Retinal pigment epithelial cell (primary cell): ENCODE data around the gene RAB21.

Experiments
- DNase-seq: peaks from one replicate; pipeline ENCODE4 v3.0.0-alpha.2; 2010; ENCODE audit warnings: low read depth
- H3K4me3 ChIP-seq: 2 replicates; pipeline ENCODE4 v1.5.1; 2011; ENCODE audit warnings: mild to moderate bottlenecking, low read length, control low read depth, moderate library complexity
- TF ChIP-seq, protein P1 (sequence below): conservative IDR thresholded peaks from 2 replicates; pipeline ENCODE4 v1.5.1; 2011; ENCODE audit warnings: low read depth, low read length, control low read depth, inconsistent platforms

Gene RAB21

DNA sequence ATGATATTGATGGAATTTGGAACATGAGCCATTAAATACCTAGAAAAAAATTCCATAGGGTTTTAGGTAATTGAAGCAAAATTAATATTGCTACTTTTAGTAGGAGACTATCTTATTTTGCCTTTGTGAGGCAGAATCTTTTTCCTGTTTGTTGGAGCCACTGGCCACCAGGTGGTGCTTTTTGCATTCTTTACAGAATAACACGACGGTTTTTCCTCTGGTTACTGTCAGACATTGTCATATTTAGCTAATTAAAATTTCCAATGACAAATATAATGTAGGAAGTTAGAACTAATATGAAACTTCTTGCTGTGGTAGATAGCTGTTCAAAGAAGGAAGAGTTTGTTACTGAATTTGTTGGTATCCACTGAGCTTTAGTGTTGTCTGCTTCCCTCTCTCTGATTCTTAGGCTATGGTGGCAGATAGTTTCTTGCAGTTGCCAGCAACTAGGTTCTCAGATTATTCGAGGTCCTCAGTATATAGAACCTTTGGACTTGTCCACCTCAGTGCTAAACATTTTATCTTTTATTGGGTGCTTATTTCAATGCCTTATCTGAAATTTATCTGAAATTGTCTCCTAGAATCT lies 25.7 kb downstream of the RAB21 start:
- DNase-seq = no peak
- H3K4me3 ChIP-seq = no peak overlapping the region
- TF ChIP-seq, protein P1, sequence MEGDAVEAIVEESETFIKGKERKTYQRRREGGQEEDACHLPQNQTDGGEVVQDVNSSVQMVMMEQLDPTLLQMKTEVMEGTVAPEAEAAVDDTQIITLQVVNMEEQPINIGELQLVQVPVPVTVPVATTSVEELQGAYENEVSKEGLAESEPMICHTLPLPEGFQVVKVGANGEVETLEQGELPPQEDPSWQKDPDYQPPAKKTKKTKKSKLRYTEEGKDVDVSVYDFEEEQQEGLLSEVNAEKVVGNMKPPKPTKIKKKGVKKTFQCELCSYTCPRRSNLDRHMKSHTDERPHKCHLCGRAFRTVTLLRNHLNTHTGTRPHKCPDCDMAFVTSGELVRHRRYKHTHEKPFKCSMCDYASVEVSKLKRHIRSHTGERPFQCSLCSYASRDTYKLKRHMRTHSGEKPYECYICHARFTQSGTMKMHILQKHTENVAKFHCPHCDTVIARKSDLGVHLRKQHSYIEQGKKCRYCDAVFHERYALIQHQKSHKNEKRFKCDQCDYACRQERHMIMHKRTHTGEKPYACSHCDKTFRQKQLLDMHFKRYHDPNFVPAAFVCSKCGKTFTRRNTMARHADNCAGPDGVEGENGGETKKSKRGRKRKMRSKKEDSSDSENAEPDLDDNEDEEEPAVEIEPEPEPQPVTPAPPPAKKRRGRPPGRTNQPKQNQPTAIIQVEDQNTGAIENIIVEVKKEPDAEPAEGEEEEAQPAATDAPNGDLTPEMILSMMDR = peak; percentile 79

DNA sequence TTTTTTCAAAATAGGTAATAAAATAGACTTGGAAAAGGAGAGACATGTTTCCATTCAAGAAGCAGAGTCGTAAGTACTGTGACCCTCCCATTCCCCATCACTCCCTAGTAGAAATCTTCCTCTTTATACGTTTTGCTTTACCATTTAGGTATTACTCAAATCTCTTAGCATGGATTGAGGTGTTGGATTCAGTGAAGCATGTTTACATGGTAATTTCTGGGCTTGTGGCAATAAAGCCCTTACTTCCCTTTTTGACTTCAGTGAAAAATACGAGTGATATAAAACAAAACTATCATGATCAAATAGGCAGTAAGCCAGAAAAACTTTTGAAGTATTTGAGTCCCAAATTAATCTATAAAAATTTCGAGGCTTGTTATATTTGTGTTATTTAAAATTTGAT lies 27.4 kb downstream of the RAB21 start:
- H3K4me3 ChIP-seq = no peak overlapping the region
- TF ChIP-seq, protein P1 = no peak
- DNase-seq = no peak

DNA sequence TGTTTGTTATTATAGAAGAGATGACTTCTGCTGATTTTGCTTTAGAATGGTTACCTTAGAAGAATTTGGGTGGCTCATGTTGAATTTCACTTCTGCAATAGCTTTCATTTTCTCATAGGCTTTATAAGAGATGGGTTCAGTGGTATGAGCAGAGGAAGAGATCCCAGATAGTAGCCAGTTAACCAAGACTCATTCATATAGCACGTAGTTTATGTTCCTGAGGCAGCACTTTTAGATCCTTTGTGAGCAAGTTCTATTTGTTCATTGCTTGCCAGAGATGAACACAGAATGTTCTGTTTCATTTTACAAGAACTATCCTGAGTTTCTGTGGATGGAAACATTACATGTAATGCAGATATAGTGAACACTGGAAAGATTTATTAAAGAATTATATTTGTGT lies 32.2 kb downstream of the RAB21 start:
- no peak for DNase-seq
- H3K4me3 ChIP-seq = no peak overlapping the region
- TF ChIP-seq, protein P1 = no peak

DNA sequence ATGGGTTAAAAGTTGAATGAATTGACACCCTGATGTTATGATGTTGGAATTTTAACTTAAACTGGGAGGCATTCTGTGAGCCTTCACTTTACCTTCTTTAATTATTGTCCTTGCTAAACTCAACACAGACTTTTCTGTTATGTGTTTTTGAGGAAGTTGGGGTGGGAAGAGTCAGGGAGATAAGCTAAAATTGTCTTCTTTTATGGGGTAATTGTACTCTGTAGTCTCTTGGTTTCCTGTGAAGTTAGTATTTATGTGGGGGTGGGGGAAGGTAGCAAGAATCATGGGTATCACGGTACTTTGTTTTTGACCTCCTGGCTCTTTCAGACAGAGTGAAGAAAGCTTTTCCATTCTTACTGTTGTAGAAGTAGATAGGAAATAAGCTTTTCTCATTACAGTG lies 32.9 kb downstream of the RAB21 start:
- no peak overlapping the region for H3K4me3 ChIP-seq
- DNase-seq = no peak
- TF ChIP-seq, protein P1 = no peak

DNA sequence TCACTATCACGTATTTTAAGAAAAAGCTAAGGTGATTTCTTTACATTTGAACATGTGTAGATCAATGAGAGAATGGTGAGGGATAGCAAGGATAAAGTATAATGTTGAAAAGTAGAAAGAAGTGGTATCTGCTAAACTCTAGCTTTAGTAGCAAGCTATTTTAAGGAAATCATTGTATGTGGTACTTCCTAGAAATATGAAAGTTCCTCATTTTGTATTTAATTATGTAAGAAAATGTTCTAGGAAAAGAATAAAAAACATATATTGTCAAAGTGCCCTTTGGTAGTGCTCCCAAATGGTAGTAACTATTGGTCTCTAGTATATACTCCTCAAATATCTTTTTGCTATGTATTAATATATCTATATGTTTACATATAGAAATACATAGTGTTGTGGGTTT lies 35.7 kb downstream of the RAB21 start:
- H3K4me3 ChIP-seq = no peak overlapping the region
- no peak for DNase-seq
- TF ChIP-seq, protein P1 = no peak

DNA sequence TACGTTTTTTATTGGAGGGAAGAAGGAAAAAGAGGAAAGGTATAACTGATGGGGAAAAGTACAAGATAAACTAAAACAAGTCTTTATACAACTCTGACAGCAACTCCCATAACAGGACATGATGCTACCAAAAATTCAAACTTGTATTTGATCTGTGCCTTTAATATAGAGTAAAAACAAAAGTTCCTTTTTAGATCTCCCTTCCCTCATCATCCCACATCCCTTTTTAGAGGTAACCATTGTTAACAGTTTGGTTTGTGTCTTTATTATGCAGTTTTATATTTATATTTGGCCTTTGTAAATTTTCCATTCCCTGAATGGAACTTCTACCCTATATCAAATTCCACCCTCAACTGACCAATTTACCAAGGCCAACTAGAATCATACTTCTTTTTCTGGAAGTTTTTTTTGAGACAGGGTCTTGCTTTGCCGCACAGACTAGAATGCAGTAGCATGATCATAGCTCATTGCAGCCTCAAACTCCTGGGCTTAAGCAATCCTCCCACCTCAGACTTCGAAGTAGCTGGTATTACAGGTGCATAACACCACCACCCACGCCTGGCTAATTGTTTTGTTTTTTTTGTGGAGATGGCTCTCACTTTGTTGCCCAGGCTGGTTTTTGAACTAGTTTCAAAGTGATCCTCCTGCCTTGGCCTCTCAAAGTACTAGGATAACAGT lies 36.9 kb downstream of the RAB21 start:
- no peak overlapping the region for H3K4me3 ChIP-seq
- TF ChIP-seq, protein P1 = no peak
- no peak for DNase-seq

DNA sequence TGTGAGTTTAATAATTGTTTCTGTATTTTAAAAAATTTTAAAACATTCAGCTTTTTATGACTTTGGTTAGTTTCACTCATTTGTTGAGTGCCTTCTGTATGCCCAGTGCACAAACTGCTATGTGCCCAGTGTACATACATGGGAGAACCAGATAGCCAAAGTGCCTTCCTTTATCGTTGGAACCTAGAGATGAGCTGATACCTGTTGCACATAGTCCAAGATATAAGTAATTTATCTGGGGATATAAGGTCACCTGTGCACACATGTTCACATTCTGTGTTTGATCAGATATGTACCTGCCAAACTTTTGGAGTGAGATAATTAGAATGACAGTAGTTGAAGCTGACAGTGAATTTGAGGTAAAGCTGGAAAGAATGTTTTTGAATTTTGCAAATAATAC lies 37.9 kb downstream of the RAB21 start:
- no peak for DNase-seq
- H3K4me3 ChIP-seq = no peak overlapping the region
- TF ChIP-seq, protein P1 = no peak
